AG08396 (cell line): ENCODE data around the gene MRPL17.

Source experiments
- DNase-seq: peaks from one replicate; pipeline ENCODE4 v3.0.0; 2012; ENCODE audit warnings: low spot score, mixed read lengths

Gene MRPL17

GRCh38 chr11:6654281-6655019 is 28.7 kb downstream of the MRPL17 start:
- no peak for DNase-seq

- DNase-seq: no peak
These were observed 29.5 kb downstream of the MRPL17 start for GRCh38 chr11:6653656-6654055.

- no peak for DNase-seq
These were observed 30.0 kb downstream of the MRPL17 start for GRCh38 chr11:6653097-6653496.

- no peak for DNase-seq
These were observed 31.0 kb downstream of the MRPL17 start for GRCh38 chr11:6652182-6652581.

- no peak for DNase-seq
These were observed 32.2 kb downstream of the MRPL17 start for GRCh38 chr11:6650980-6651379.

GRCh38 chr11:6650104-6650503 is 33.0 kb downstream of the MRPL17 start:
- no peak for DNase-seq

- no peak for DNase-seq
These were observed 34.6 kb downstream of the MRPL17 start for GRCh38 chr11:6648501-6648900.

- DNase-seq: no peak
These were observed 35.3 kb downstream of the MRPL17 start for GRCh38 chr11:6647836-6648235.

- no peak for DNase-seq
These were observed 36.0 kb downstream of the MRPL17 start for GRCh38 chr11:6646918-6647679.

- DNase-seq: peak; percentile 65
These were observed 36.6 kb downstream of the MRPL17 start for GRCh38 chr11:6646576-6646917.

- peak; percentile 76 for DNase-seq
These were observed 37.1 kb downstream of the MRPL17 start for GRCh38 chr11:6646071-6646470.

GRCh38 chr11:6642957-6643356 is 40.2 kb downstream of the MRPL17 start:
- no peak for DNase-seq

GRCh38 chr11:6640985-6641701 is 42.0 kb downstream of the MRPL17 start:
- no peak for DNase-seq

- DNase-seq: no peak
These were observed 42.8 kb downstream of the MRPL17 start for GRCh38 chr11:6640036-6640984.

GRCh38 chr11:6638429-6638828 is 44.7 kb downstream of the MRPL17 start:
- DNase-seq: no peak

- peak; percentile 82 for DNase-seq
These were observed 45.3 kb downstream of the MRPL17 start for GRCh38 chr11:6637871-6638270.

GRCh38 chr11:6636480-6636879 is 46.7 kb downstream of the MRPL17 start:
- no peak for DNase-seq

GRCh38 chr11:6635082-6635932 is 47.8 kb downstream of the MRPL17 start:
- peak; percentile 51 for DNase-seq

- DNase-seq: no peak
These were observed 48.6 kb downstream of the MRPL17 start for GRCh38 chr11:6634534-6634933.

- no peak for DNase-seq
These were observed 49.4 kb downstream of the MRPL17 start for GRCh38 chr11:6633422-6634408.
